Activated T-cell treated with anti-CD3 and anti-CD28 coated beads, Interleukin-2, amount 50 U/mL, for 48 hours (primary cell): ENCODE measurements around the gene USH1G.
"Not testable (repeated sequence)": the region's sequence is repeated elsewhere in the genome, so short reads cannot be mapped to it uniquely, and the experiment has no call there.

Experiments
- DNase-seq, 2 experiments: peaks; one replicate each; pipeline ENCODE4 v3.0.0-alpha.2; 2020

Gene USH1G

DNA sequence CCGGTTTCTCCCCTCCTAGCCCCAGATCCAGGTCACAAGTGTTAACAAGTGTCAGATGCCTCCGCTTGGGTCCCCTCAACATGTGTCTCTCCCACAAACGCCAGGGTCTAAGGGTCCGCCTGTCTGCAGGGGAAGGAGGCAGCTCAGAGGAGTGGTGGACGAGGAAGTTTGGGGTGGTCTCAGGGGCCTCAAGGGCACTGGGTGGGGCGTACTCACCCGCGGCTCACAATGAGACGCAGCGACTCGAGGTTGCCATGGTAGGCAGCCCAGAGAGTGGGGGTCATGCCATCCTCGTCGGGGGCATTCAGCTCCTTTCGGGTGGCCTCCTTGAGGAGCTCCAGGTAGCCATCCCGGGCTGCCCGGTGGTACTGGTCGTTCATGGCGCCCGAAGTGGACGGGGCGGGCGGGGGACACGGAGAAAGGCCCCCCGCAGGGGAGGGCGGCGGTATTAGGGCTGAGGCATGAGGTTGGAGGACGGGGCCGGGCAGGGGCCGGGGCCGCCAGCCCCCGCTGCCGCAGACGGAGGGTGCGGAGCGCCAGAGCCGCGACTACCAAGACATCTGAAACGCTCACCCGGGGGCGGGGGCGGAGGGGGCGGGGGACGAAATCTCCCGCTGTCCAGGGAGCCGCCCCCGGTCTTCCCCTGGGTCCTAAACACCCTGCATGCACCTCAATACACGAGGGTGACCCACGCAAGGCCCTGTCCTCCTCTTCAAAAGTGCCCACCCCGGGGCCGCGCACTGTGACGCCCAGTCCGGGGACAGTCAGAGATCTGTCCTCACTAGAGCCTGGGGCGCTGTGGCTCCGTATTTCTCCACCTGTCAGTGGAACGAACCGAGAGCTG lies at the start of gene USH1G:
TSS of gene USH1G (minus strand) at position 562 of the 844 bp plus-strand sequence. CDS start at position 380, 182 bp downstream.
- no peak for DNase-seq

DNA sequence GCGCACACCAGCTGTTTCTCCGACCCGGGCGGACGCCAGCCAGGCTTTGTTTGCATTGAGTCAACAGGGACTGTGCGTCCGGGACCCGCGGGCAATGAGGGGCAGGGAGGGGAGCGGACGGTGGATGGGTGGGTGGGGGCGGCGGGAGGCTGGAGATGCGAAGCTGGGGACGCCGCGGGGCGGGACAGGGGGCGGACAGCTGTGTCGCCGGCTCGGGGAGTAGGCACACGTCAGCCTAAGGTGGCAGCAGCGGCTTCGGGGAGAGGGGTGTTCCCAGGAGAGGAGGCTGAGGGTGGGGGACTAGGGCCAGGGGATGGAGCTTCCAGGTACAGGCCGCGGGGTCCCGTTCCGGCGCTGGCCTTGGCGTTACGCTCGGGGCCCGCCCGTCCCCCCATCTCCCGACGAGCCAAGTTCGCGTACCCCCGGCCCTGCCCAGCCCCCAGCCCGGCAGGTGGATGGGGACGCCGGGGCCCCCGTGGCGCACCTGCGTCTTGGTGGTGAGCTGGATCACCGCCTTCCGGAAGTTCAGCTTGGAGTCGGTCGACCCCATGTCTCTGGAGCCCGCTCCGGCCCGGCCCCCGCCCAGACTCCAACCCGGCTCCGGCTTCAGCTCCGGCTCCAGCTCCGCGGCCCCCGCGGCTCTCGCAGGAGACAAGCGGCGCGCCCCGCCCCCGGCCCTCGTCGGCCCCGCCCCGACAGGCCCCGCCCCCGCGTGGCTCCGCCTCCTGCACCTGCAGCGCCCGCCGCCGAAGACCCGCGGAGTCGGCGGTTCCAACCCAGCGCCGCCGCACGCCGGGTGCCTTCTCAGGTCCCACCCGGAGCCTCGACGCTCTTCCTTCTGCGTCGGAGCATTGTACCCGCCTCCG lies 49.3 kb upstream of the USH1G start, which contains the start of gene HID1:
TSS of gene HID1 (minus strand) at position 653 of the 866 bp plus-strand sequence. CDS start at position 550, 103 bp downstream.
- peak; percentile 78 to 86 for DNase-seq

DNA sequence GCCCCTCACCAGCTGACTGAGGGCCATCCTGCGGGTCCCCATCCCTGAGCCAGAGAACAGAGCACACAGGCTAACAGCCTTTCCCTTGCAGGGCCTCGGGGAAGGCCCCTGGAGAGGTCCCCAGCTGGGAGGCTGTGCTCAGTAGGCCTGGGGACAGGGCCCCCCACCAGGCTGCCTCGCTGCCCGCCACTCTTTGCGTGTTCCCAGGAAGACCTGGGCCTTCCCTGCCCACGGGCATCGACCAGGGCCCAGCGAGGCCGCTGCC lies 48.7 kb upstream of the USH1G start:
- DNase-seq: no peak

DNA sequence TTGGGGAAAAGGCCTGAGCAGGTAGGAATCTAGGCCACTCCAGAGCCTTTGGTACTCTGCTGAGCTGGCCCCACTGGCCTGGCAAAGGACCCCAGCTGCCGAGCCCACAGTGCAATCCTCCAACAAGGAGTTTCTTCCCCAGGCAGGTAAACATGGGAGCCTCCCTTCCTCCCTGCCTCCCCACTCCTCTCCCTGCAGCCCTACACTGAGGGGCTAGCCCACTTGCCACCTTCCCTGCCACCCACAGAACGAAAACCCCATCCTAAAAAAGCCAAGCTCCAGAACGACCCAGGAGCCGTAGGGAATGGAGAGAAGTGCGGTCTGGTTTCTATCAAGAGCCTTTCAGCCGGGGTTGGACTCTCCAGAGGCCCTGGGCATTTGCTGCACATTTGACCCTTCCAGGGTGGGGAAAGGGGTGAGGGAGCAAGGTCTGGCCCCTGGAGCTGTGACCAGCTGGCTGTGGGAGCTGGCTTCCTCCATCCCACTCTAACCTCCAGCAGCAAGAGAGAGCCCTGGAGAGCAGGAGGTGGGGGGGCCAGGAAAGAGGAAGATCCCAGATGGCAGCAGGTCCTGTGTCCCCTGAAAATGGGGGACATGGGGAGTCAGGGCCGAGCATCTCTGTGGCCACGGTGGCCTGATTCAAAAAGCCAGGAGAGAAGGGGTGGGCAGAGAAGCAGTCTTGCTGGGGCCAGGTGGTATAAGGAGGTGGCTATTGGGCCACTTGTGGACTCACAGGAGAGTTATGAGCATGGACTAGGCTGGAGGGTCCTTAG lies 48.2 kb upstream of the USH1G start:
- DNase-seq: no peak

DNA sequence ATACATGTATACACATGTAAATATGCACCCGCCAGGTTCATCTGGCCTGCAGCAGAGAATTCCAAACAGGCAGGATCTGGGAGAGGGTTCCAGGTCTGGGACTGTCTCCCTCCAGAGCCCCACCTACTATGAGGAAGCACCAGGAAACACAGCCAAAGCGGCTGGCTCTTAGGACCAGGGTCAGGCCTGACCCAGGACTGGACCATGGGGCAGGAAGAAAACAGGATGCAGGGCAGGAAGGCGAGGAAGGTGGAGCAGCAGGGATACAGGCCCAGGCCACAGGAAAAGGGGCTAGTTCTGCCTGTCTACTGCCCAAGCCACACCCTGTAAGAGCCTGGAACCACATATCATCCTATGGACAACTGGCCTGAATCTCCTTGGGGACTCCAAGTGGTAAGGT lies 47.3 kb upstream of the USH1G start:
- DNase-seq: no peak

DNA sequence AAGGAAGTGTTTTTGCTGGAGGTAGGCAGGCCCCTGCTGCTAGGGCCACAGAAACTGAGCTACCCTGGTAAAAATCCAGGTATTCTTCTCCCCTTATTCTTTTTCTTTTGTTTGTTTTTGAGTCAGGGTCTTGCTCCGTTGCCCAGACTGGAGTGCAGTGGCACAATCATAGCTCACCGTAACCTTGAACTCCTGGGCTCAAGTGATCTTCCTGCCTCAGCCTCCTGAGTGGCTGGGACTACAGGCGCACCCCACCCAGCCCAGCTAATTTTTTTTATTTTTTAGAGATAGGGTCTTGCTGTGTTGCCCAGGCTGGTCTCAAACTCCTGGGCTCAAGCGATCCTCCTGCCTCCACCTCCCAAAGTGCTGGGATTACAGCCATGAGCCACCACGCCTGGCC lies 46.4 kb upstream of the USH1G start:
- not testable (repeated sequence) for DNase-seq

DNA sequence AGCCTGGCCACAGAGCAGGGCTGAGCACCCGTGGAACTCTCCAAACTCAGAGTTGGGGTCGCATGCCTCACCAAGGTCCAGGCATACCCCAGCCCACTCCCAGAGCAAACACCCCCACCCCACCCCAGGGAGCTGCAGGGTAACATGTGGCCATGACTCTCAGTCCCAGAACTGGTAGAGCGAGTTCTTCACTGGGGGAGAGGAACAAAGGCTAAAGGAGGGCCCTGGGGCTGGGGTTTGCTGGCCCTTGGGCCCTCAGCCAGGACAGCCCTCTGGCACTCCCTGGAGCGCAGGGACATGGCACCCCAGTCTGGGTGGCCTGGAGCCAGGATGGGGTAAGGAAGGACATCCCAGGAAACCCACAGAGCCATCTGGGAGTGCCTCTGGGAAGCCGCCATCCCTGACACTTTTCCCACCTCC lies 45.3 kb upstream of the USH1G start:
- no peak for DNase-seq

DNA sequence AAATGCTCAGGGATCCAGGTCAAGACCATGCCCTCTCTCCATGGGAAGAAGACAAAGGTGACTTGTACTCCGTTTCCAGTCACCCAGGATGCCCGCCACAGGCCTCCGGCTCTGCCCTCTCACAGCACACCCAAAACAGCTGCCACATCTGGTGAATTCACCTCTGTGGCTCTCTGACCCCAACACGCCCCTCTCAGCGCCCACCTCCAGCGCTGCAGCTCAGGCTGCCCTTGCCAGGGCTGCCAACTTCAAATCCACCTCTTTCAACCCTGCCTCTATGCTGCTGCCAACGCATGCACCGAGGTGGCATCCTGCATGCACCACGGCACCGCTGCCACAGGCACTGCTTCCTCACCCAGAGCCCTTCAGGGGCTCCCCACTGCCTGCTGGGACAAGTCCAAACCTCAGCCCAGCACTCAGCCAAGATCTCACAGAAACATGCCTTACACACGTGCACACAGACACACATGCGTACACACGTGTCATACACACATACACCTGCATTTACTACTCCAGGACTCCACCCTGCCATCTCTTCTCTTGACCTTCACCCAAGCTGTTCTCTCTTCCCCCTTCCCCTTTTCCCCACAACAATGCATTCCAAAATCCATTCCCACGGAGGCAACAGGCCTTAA lies 42.0 kb upstream of the USH1G start:
- DNase-seq: no peak

DNA sequence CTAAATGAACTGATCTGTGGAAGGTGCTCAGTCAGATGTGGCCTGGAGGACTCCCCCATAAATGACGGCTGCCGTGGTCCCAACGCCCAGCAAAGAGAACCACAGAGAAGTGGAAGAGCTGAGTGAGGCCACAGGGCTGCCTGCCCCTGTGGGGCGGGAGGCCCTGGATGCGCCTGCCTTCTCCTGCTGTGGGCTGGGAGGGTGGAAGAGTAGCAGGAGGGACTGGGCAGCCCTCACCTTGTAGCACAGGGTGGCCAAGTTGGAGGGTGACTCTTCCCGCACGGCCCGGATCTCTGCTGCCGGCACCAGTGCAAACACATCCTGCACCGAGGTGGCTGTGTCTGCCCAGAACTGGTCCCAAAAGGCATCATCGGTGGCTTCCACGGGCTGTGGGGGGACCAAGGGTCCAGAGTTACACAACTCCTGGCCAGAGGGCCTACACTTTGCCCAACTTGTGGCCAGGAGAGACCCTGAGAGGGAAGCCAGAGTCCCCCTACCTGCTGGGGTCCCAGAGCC lies 41.2 kb upstream of the USH1G start:
- DNase-seq: no peak

DNA sequence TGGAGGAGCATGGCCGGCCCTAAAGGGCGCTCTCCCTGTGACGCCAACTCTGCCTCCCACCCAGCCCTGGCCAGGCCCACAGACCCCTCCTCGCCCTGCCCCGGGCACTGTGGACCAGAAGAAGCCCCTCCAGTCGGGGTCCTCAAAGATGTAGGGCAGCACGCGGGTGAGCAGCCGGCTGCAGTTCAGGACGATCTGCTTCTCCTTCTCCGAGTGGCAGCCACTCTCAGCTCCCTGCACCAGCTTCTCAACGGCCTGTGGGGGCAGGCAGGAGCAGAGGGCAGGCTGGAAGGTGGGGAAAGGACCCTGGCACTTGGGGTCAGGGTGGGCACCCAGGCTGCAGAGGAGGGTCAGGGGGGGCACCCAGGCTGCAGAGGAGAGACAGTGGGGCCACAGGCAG lies 40.6 kb upstream of the USH1G start:
- no peak for DNase-seq

DNA sequence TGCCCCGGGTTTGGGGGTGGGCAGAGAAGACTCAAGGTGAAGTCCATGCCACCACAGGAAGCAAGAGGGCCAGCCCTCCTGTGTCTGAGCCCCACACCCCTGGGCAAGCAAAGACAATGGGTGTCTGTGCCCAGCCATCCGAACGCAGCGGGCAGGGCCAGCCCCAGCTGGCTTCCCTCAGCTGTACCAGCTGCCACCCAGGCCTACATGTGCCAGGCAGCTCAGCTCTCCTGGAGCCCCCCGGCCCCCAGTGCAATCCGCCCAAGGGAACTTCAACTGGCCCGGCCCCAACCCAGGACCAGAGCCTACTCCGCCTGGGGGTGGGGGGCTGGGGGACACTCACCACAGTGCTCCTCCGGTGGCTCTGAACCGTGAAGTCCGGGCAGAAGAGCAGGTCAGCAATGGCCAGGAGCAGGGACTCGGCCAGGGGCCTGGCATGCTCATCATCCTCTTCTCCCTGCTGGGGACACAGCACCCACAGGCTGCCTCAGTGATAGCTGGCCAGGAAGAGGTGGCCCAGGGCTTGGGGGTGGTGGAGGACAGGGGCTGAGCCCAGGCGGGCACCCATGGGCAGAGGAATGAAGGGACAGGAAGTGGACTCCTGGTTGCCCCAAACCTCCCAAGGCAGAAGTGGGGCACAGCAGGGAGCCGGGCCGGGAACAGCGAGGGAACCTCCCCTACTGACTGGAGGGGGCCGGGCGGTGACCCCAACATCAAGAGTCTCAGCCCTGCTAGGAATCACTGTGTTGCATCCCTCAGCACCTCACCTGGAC lies 39.8 kb upstream of the USH1G start:
- DNase-seq: no peak

DNA sequence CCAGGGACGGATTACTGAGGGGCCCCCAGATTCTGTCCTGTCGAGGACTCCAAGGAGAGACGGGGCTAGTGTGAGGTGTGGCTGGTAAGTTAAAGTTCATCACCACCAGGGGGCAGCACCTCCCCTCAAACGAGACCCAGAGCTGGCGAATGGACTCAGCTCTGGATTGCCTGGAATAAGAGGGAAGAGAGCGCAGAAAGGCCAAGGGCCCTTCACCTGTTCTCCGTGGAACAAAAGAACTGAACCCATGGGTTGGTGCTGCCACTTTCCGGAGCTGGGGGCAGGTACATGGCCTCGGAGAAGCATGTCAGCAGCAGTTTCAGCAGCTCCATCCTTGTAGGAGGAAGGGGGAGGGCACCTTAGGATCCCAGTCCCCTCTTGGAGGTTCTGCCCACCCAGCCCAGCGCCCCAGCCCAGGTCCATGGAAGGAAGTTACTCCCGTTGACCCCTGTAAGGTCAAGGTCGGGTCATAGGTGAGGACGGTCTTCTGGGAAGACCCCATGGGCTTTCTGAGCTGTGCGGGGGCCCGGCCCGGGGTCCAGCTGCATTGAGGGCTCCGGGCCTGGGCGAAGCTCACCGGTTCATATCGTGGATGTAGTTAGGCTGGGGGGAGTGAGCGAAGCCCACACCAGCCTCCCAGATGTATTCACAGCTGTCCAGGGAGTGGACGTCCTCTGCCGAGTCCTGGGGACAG lies 38.7 kb upstream of the USH1G start:
- DNase-seq: peak; percentile 90

DNA sequence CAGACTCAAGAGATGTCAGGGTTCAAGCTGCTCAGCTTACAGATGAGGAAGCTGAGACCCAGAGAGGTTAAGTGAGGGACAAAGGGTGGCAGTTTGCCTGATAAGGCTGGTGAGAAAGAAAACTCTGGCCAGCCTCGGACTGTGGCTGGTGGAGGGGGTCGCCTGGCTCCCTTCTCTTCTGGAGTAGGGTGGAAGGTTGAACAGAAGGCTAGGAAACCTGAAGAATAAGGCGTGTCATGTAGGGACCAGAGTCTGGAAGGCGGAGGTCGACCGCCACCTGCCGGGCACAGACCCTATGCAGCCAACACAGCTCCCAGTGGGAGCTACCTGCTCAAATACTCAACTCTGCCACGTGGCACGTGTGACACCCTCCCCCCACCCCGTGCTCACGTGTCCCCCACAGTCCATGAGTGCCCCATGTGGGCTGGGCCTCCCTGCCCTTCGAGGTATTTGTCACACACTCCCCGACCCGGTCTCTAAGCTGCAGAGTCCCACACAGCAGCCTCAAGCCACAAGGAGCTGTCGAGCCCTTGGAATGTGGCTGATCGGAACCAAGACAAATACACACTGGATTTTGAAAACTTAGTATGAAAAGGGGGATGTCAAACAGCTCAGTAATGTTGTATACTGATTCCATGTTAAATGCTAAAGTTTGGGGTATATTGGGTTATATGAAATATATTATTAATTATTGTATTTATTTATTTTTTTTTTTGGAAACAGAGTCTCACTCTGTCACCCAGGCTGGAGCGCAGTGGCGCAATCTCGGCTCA lies 37.7 kb upstream of the USH1G start:
- DNase-seq: peak; percentile 58 to 67

DNA sequence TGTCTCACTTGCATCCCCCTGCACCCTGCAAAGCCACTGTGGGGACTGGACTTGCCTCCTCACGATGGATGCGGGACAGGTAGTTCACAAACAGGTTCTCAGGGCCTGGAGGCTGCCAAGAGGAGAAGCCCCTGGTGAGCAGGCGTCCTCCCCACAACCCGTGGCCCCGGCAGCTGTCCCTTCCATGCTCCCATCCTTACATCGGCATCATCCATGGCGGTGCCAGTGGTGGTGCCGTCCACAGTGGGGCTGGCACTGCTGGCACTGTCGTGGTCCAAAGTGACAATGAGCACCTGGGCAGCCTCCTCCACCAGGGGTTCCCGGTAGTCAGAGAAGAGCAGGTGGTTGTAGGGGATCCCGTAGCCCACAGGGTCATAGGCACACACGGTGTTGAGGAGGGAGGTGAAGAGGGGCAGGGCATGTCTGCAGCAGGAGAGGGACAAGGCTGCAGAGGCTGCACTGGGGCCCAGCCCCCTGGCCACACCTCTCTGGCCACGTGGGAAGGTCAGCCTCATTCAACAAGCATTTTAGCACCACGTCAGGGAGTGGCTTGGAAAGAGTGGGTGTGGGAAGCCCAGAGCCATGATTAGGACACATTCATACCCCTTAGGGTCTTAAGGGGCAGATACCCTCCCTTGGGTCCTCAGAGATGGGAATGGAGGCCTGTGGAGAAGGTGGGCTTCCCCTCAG lies 36.9 kb upstream of the USH1G start:
- DNase-seq: no peak

DNA sequence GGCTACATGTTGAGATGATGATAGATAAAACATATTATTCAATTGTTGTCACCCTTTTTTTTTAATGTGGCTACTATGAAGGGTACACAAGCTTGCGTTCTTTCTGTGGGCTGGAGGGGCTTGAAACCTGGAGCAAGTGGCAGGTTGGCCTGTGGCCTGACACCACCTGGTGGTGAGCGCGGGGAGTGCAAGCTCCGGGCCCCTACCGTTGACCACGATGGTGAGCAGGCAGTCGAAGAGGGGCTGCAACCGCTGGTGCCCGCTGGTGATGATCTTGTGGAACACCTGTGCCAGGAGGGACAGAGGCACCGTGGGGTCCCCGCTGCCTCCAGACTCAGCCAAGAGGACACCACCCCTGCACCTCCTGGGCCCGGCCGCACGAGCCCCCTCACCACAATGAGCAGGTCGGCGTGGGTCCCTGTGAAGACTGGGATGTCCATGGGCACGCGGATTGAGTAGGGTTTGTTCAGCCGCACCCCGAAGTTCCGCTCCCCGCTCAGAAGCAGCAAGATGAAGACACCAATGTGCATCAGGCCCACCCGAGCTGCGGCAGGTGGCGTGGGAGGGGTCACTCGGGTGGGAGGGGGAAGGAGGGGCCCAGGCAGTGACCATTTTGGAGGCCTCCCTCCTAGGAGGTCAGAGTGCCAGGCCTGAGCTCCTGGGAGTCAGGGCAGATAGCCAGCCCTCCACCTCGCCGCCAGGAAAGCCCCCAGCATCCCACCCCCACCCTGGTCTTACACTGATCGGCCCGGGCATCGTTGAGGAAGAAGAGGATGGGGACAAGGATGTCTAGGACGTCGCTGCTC lies 35.1 kb upstream of the USH1G start:
- DNase-seq: peak; percentile 90 to 91

DNA sequence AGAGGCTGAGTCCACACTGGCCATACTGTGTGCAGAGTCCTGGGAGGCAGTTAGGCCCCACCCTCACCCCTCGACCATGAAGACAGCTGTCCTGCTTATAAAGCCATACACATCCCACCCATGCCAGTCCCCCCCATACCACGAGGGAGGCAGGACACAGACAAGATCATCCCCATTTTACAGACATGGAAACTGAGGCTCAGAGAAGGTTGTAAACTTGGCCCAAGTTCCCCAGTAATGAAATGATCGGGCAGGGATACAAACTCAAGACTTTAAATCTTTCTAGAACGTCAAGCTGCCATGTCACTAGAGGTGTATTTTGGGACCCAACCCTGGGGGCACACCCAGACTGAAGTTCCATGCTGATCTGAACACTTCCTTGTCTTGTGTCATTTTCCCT lies 33.0 kb upstream of the USH1G start:
- no peak for DNase-seq

DNA sequence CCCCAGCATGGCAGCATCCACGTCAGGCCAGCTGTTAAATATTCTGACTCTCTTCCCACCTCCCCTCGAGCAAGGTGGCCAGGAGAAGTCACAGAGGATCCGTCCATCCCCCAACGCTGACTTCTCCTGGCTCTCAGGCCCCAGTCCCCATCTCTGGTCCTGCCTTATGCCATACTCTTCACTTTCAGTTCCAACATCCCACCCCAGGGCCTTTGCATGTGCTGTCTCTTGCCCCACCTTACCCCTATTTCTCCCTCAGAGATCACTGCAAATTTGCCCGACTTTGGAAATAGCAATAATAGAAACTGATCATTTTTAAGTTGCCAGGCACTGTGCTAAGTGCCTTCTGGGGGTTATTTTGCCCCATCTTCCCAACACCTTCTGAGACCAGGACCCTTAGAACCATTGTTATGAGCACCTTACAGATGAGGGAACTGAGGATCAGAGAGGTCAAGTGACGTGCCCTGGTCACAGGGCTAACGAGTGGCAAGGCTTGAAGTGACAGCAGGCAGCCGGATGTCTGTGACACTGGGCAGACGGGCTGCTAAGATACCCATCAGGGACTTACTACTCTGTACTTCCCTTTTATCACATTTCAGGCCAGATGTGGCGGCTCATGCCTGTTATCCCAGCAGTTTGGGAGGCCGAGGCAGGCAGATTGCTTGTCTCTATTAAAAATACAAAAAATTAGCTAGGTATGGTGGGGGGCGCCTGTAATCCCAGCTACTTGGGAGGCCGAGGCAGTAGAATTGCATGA lies 31.8 kb upstream of the USH1G start:
- no peak for DNase-seq

DNA sequence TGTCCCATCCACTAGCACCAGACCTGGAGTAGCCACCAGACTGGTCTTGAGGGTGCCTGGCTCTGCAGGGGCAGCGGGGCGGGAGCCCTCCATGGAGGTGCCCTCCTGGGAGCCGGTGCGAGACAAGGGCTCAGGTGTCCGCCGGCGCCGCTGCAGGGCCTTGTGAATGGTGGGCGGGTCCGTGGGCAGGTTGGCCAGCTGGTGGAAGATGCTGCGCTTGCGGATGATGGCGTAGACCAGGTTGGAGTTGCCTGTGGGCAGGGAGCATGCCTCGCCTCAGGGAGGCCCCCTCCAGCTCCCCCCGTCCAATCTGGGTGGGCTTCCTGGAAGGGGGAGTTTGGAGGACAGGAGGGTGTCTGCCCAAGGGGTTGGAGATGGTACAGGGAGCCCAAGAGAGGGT lies 31.1 kb upstream of the USH1G start:
- no peak for DNase-seq
